GM12878 (cell line): ENCODE data around the gene GPR176.

ENCODE experiments used
- FOS ChIP-seq: IDR thresholded peaks from 3 replicates; pipeline ENCODE4 v1.6.1; 2011; ENCODE audit warnings: borderline replicate concordance; ENCODE audit not compliant: insufficient read length; ENCODE audit errors: extremely low read depth
- FOXK2 ChIP-seq: fragments of 450-650 bp; IDR thresholded peaks from 2 replicates; pipeline ENCODE4 v1.6.1; 2017; ENCODE audit warnings: mild to moderate bottlenecking, moderate library complexity
- JUNB ChIP-seq: IDR thresholded peaks from 2 replicates; pipeline ENCODE4 v1.6.1; 2016; ENCODE audit warnings: antibody characterized with exemption, mild to moderate bottlenecking
- NFYB ChIP-seq: IDR thresholded peaks from 2 replicates; pipeline ENCODE4 v1.6.1; 2011; ENCODE audit warnings: low read depth, mild to moderate bottlenecking, low read length, improper control_type of control experiment, moderate library complexity; ENCODE audit not compliant: insufficient read depth
- POLR2A ChIP-seq: IDR thresholded peaks from 2 replicates; pipeline ENCODE4 v1.6.1; 2011; ENCODE audit warnings: low read depth, mild to moderate bottlenecking, low read length
- POLR2AphosphoS5 ChIP-seq: IDR thresholded peaks from 2 replicates; pipeline ENCODE4 v1.6.1; 2011; ENCODE audit warnings: mild to moderate bottlenecking, low read length, inconsistent platforms
- RFX5 ChIP-seq: IDR thresholded peaks from 2 replicates; pipeline ENCODE4 v1.6.1; 2011; ENCODE audit warnings: low read depth, low read length, improper control_type of control experiment
- SMC3 ChIP-seq: IDR thresholded peaks from 2 replicates; pipeline ENCODE4 v1.6.1; 2011; ENCODE audit warnings: low read length, improper control_type of control experiment, borderline replicate concordance
- ZNF274 ChIP-seq: IDR thresholded peaks from one replicate; pipeline ENCODE4 v1.8.0; 2011; ENCODE audit not compliant: insufficient read length, insufficient read depth
- TF ChIP-seq, protein P1 (sequence below), 3 experiments: IDR thresholded peaks in 2 of 3; conservative IDR thresholded peaks in 1 of 3; 2 replicates each; pipeline ENCODE4 v1.5.1; 2011; ENCODE audit warnings: low read depth in 3 of 3, low read length in 3 of 3, mild to moderate bottlenecking in 3 of 3, control low read depth in 2 of 3, moderate library complexity in 2 of 3, inconsistent platforms in 1 of 3, mixed read lengths in 1 of 3; ENCODE audit not compliant: control insufficient read depth in 2 of 3, insufficient read depth in 1 of 3; ENCODE audit errors: extremely low read depth in 1 of 3
- TF ChIP-seq, protein P2 (sequence below): fragments of 450-650 bp; IDR thresholded peaks from 2 replicates; pipeline ENCODE4 v1.6.1; 2018; ENCODE audit warnings: mild to moderate bottlenecking, low read depth, moderate library complexity; ENCODE audit not compliant: partially characterized antibody

DNA sequence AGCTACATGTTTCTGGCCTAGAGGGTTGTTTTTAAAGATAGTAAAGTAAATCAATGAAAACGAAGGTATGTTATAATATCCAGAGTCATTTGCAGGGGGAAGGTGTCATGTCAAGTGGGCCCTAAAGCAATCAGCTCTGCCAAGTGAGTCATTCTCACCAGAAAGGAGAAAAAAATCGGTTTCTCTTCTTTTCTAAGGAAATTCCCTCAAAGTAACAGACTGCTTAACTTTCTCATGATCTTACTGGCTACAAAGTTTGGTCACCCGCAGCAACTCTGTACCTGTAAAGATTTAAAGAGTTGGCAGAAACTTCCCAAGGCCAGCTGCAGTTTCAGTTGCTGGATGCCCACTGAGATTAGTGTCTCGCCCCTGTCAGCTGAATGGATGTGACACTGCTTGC lies 132.0 kb downstream of the GPR176 start:
- TF ChIP-seq FOS (no peak), POLR2AphosphoS5 (no peak), NFYB (no peak), JUNB (peak; percentile 71), FOXK2 (no peak), ZNF274 (no peak), RFX5 (no peak), SMC3 (no peak), POLR2A (no peak)
- TF ChIP-seq, protein P1, sequence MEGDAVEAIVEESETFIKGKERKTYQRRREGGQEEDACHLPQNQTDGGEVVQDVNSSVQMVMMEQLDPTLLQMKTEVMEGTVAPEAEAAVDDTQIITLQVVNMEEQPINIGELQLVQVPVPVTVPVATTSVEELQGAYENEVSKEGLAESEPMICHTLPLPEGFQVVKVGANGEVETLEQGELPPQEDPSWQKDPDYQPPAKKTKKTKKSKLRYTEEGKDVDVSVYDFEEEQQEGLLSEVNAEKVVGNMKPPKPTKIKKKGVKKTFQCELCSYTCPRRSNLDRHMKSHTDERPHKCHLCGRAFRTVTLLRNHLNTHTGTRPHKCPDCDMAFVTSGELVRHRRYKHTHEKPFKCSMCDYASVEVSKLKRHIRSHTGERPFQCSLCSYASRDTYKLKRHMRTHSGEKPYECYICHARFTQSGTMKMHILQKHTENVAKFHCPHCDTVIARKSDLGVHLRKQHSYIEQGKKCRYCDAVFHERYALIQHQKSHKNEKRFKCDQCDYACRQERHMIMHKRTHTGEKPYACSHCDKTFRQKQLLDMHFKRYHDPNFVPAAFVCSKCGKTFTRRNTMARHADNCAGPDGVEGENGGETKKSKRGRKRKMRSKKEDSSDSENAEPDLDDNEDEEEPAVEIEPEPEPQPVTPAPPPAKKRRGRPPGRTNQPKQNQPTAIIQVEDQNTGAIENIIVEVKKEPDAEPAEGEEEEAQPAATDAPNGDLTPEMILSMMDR (IDR thresholded peaks at IDR 0.05 in 2 of 3, conservative IDR thresholded peaks at IDR 0.05 in 1 of 3; ENCODE audit: control insufficient read depth in 2 of 3, extremely low read depth in 1 of 3, insufficient read depth in 1 of 3, low read depth in 3 of 3, low read length in 3 of 3) = no peak
- TF ChIP-seq, protein P2, sequence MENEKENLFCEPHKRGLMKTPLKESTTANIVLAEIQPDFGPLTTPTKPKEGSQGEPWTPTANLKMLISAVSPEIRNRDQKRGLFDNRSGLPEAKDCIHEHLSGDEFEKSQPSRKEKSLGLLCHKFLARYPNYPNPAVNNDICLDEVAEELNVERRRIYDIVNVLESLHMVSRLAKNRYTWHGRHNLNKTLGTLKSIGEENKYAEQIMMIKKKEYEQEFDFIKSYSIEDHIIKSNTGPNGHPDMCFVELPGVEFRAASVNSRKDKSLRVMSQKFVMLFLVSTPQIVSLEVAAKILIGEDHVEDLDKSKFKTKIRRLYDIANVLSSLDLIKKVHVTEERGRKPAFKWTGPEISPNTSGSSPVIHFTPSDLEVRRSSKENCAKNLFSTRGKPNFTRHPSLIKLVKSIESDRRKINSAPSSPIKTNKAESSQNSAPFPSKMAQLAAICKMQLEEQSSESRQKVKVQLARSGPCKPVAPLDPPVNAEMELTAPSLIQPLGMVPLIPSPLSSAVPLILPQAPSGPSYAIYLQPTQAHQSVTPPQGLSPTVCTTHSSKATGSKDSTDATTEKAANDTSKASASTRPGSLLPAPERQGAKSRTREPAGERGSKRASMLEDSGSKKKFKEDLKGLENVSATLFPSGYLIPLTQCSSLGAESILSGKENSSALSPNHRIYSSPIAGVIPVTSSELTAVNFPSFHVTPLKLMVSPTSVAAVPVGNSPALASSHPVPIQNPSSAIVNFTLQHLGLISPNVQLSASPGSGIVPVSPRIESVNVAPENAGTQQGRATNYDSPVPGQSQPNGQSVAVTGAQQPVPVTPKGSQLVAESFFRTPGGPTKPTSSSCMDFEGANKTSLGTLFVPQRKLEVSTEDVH = no peak
